ENCODE data around the gene ILRUN.
"Not testable (repeated sequence)": the region's sequence is repeated elsewhere in the genome, so short reads cannot be mapped to it uniquely, and the experiment has no call there.

The ILRUN gene

DNA sequence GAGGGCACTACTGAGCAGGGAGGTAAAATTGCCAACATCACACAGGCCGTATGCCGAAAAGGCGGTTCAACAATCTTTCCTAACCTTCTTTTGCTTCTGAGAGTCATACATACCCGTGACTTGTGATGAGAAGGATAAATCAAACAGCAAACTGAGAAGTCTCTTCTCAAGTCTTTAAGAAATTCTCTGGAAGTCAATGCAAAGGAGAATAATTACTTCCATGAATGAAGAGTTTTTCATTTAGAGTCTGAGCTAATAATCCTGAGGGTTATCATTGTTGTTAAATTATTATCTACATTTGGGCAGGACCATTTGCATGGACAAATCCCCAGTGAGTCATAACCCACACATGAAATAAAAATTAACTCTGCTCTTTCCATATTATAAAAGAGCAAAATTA, 22.4 kb upstream of the ILRUN start:
- TF ChIP-seq NFRKB (IDR thresholded peaks at IDR 0.05) (no peak), LEF1 (IDR thresholded peaks at IDR 0.05; ENCODE audit: borderline replicate concordance) (no peak), TARDBP (IDR thresholded peaks at IDR 0.05) (no peak), ZNF384 (IDR thresholded peaks at IDR 0.05) (no peak), SP1 (IDR thresholded peaks at IDR 0.05) (no peak), FOXK2 (IDR thresholded peaks at IDR 0.05) (no peak), CTBP1 (IDR thresholded peaks at IDR 0.05; ENCODE audit: borderline replicate concordance) (no peak), BHLHE40 (IDR thresholded peaks at IDR 0.05; ENCODE audit: borderline replicate concordance) (no peak), ELF4 (IDR thresholded peaks at IDR 0.05) (no peak), FOXA1 (IDR thresholded peaks at IDR 0.05) (no peak), FOXM1 (IDR thresholded peaks at IDR 0.05; ENCODE audit: borderline replicate concordance) (no peak), SUZ12 (IDR thresholded peaks at IDR 0.05) (no peak), ARNT (IDR thresholded peaks at IDR 0.05) (no peak), L3MBTL2 (conservative IDR thresholded peaks at IDR 0.05) (no peak)
- TF ChIP-seq, protein P1, sequence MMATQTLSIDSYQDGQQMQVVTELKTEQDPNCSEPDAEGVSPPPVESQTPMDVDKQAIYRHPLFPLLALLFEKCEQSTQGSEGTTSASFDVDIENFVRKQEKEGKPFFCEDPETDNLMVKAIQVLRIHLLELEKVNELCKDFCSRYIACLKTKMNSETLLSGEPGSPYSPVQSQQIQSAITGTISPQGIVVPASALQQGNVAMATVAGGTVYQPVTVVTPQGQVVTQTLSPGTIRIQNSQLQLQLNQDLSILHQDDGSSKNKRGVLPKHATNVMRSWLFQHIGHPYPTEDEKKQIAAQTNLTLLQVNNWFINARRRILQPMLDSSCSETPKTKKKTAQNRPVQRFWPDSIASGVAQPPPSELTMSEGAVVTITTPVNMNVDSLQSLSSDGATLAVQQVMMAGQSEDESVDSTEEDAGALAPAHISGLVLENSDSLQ (IDR thresholded peaks at IDR 0.05) = no peak
- no peak for DNase-seq (ENCODE audit: extremely low spot score)
- POLR2A ChIA-PET = no interaction called here
- CTCF ChIA-PET = no interaction called here

DNA sequence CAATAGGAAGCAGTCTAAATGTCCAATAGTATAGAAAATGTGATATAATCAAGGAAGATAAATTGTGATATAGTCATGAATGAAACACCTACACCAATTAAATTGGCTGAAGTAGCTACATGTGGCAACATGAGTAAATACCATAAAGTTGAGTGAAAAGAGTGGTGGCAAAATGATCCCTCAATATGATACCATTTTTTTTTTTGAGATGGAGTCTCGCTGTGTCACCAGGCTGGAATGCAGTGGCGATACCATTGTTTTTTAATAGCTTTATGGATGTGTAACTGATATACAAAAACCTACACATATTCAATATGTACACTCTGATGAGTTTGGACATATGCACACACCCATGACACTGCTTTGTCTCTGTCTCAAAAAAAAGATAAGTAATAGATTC, 20.9 kb upstream of the ILRUN start:
- no peak for TF ChIP-seq CTBP1 (IDR thresholded peaks at IDR 0.05; ENCODE audit: borderline replicate concordance)

GRCh38 chr6:34714663-34715062, 18.1 kb upstream of the ILRUN start:
- ChIA-PET POLR2A (no interaction called here), CTCF (no interaction called here)
- TF ChIP-seq CTBP1 (IDR thresholded peaks at IDR 0.05; ENCODE audit: borderline replicate concordance) = no peak
- TF ChIP-seq NFRKB (IDR thresholded peaks at IDR 0.05) = no peak
- no peak for TF ChIP-seq L3MBTL2 (conservative IDR thresholded peaks at IDR 0.05)
- no peak for TF ChIP-seq SUZ12 (IDR thresholded peaks at IDR 0.05)
- TF ChIP-seq SP1 (IDR thresholded peaks at IDR 0.05) = no peak
- no peak for TF ChIP-seq ARNT (IDR thresholded peaks at IDR 0.05)
- DNase-seq (ENCODE audit: extremely low spot score) = no peak

More for the DNA sequence above, 20.9 kb upstream of the ILRUN start:
- no peak for DNase-seq (ENCODE audit: extremely low spot score)
- ChIA-PET CTCF (interaction anchor here (0.6 kb wide), 1 partner anchor 533 kb away, joined by 3 read pairs; no protein-coding TSS in a partner anchor), POLR2A (interaction anchor here (1.3 kb wide), 1 partner anchor 21 kb away, joined by 3 read pairs; the partner anchor contains the start of gene ILRUN)

- CTCF ChIA-PET; POLR2A ChIA-PET; DNase-seq (ENCODE audit: extremely low spot score): not testable (repeated sequence)
Observed at GRCh38 chr6:34712881-34713280, 16.3 kb upstream of the ILRUN start.

DNA sequence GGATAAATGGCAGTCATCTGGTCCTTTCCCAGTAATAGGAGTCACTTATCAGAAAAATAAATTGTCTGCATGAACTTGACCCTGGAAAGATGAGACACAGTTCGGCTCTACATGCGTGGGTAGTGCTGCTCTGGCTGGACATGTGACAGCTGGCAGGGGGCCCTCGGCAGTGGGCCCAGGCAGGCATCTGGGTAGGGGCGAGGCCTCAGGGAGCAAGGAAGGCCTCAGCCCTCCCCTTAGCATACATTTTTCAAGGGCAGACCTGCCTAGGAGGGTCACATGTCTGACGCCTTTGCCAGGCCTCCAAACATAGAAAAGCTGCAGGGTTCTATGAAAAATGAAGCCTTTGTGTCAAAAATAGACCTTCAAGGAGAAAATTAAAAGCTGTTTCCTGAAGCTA, 12.8 kb upstream of the ILRUN start:
- ChIA-PET CTCF (no interaction called here), POLR2A (interaction anchor here (1.3 to 2.2 kb wide), 2 partner anchors 13 to 48 kb away, joined by 4 to 7 read pairs; partner anchors contain the start of genes ILRUN and SNRPC)
- TF ChIP-seq BHLHE40 (IDR thresholded peaks at IDR 0.05; ENCODE audit: borderline replicate concordance) = no peak
- TF ChIP-seq FOXM1 (IDR thresholded peaks at IDR 0.05; ENCODE audit: borderline replicate concordance) = no peak
- no peak for TF ChIP-seq CTBP1 (IDR thresholded peaks at IDR 0.05; ENCODE audit: borderline replicate concordance)
- no peak for TF ChIP-seq ARNT (IDR thresholded peaks at IDR 0.05)
- TF ChIP-seq HDGF (IDR thresholded peaks at IDR 0.05; ENCODE audit: borderline replicate concordance) = no peak
- no peak for TF ChIP-seq SUZ12 (IDR thresholded peaks at IDR 0.05)
- no peak for TF ChIP-seq FOXA1 (IDR thresholded peaks at IDR 0.05)
- no peak for TF ChIP-seq SP1 (IDR thresholded peaks at IDR 0.05)
- no peak for TF ChIP-seq ZNF384 (IDR thresholded peaks at IDR 0.05)
- TF ChIP-seq LEF1 (IDR thresholded peaks at IDR 0.05; ENCODE audit: borderline replicate concordance) = no peak
- TF ChIP-seq FOXK2 (IDR thresholded peaks at IDR 0.05) = no peak
- no peak for TF ChIP-seq ELF4 (IDR thresholded peaks at IDR 0.05)
- TF ChIP-seq NFRKB (IDR thresholded peaks at IDR 0.05) = no peak
- no peak for TF ChIP-seq L3MBTL2 (conservative IDR thresholded peaks at IDR 0.05)
- TF ChIP-seq, protein P1 (IDR thresholded peaks at IDR 0.05) = no peak
- no peak for TF ChIP-seq TARDBP (IDR thresholded peaks at IDR 0.05)
- DNase-seq (ENCODE audit: extremely low spot score) = no peak

GRCh38 chr6:34705241-34705640, 8.7 kb upstream of the ILRUN start:
- POLR2A ChIA-PET = no interaction called here
- TF ChIP-seq HDGF (IDR thresholded peaks at IDR 0.05; ENCODE audit: borderline replicate concordance) (no peak), CTBP1 (IDR thresholded peaks at IDR 0.05; ENCODE audit: borderline replicate concordance) (no peak), ARNT (IDR thresholded peaks at IDR 0.05) (no peak), ELF4 (IDR thresholded peaks at IDR 0.05) (no peak), LEF1 (IDR thresholded peaks at IDR 0.05; ENCODE audit: borderline replicate concordance) (no peak), BHLHE40 (IDR thresholded peaks at IDR 0.05; ENCODE audit: borderline replicate concordance) (no peak), SUZ12 (IDR thresholded peaks at IDR 0.05) (no peak), L3MBTL2 (conservative IDR thresholded peaks at IDR 0.05) (no peak), FOXA1 (IDR thresholded peaks at IDR 0.05) (no peak), FOXM1 (IDR thresholded peaks at IDR 0.05; ENCODE audit: borderline replicate concordance) (no peak), SP1 (IDR thresholded peaks at IDR 0.05) (no peak), FOXK2 (IDR thresholded peaks at IDR 0.05) (no peak), ZNF384 (IDR thresholded peaks at IDR 0.05) (no peak), TARDBP (IDR thresholded peaks at IDR 0.05) (no peak), NFRKB (IDR thresholded peaks at IDR 0.05) (no peak)
- TF ChIP-seq, protein P1 (IDR thresholded peaks at IDR 0.05) = no peak
- no peak for DNase-seq (ENCODE audit: extremely low spot score)
- CTCF ChIA-PET = no interaction called here

DNA sequence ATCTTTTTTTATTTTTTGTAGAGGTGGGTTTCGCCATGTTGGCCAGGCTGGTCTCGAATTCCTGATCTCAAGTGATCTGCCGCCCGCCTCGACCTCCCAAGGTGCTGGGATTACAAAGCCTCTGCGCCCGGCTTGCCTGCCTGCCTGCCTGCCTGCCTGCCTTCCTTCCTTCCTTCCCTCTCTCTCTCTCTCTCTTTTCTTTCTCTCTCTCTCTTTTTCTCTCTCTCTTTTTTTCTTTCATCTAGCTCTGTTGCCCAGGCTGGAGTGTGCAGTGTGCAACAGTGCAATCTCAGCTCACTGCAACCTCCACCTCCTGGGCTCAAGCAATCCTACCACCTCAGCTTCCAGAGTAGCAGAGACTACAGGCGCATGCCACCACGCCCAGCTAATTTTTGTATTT, 4.6 kb upstream of the ILRUN start:
- CTCF ChIA-PET = interaction anchor here (0.7 kb wide), 1 partner anchor 52 kb away, joined by 3 read pairs; no protein-coding TSS in a partner anchor
- POLR2A ChIA-PET = no interaction called here
- no peak for TF ChIP-seq SP1 (IDR thresholded peaks at IDR 0.05)
- DNase-seq (ENCODE audit: extremely low spot score) = no peak
